ENCODE results near the gene CCDC39. TPM values are rescaled to one million over a fixed set of nuclear protein-coding genes. Genes with fewer than 3 reads are reported as not detected.

Gene CCDC39
- total and polyA plus RNA-seq, 2 of the 4 experiments (the other 2 are of a cell fraction), result not detected

DNA sequence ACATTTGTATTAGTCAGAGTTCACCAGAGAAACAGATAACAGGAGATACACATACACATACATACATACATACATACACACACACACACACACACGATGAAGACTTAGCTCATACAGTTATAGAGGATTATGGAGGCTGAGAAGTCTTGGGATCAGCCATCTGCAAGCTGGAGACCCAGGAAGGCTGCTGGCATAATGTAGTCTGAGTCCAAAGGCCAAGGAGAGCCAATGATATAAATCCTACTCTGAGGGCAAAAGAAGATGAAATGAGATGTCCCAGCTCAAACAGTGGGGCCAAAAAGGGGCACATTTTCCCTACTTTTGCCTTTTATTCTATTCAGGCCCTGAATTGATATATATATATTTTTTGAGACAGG lies 83.7 kb downstream of the CCDC39 start (continued):
- TF ChIP-seq RAD21 (IDR thresholded peaks at IDR 0.05; ENCODE audit: low read length) (no peak), CTCF (conservative IDR thresholded peaks at IDR 0.05; ENCODE audit: low read depth, low read length) (no peak)

DNA sequence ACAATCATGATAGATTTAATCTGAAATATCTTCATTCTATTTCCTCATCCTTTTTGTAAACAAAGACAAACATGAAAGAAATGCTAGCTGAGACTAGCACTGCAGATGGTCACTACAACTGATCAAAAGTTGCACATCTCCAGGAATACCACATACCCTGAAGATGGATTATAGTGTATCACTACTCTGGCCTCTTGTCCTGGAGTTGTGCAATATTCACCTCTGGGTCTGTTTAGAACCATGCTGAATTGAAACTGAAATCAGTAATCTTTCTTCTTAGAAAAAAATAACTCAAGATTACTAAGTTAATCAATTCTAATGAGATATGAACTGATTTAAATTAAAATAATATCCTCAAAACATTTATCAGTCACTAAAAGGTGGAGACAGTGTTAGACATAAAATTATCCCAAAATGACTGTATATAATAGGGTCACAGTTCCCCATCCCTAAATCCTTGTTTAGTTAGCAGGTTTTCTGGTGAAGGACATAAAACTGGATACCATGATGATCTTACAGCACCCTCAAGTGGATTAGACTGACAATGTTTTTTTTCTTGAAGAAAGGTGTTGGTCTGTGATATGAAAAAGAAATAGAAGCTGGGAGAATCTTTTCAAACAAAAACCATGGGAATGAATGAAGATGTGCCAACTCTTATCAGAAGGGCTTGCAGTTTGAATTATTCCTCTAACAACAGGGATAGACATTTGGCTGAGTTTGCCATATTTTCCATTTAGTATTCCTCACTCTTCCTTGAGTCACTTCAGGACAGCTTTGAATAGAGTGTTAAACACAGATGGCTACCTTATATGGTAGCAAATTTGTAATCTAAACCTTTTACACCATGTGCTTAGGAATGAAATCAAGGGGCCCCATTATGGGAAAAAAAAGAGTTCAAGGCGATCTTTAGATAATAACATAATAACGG lies 84.4 kb downstream of the CCDC39 start:
- Histone ChIP-seq H3K23ac (ENCODE audit: low read depth, low read length) (no peak overlapping the region), H4K20me1 (ENCODE audit: insufficient read depth, low read length) (no peaks in the 10 kb centered on the region), H3K9me3 (ENCODE audit: control insufficient read depth, insufficient read depth, low read length) (no peaks in the 10 kb centered on the region), H3K27me3 (ENCODE audit: control insufficient read depth, insufficient read depth, low read length) (no peaks in the 10 kb centered on the region), H4K5ac (ENCODE audit: low read depth, low read length) (no peak overlapping the region), H3K18ac (ENCODE audit: low read depth, low read length) (no peak overlapping the region), H4K8ac (ENCODE audit: low read depth in 2 of 2, low read length in 2 of 2) (no peak overlapping the region), H3K4me3 (ENCODE audit: insufficient read depth, low read depth, low read length) (no peak overlapping the region), H2BK120ac (ENCODE audit: low read depth, low read length) (no peak overlapping the region), H2BK5ac (ENCODE audit: low read depth, low read length, poor library complexity, severe bottlenecking) (no peak overlapping the region), H3K27ac (ENCODE audit: insufficient read depth, low read length) (no peak overlapping the region), H3K4me2 (ENCODE audit: low read depth, low read length) (no peak overlapping the region), H3K4ac (ENCODE audit: low read depth, low read length) (no peak overlapping the region), H3K4me1 (ENCODE audit: control insufficient read depth, insufficient read depth, low read length) (no peaks in the 10 kb centered on the region), H3K79me1 (ENCODE audit: low read depth in 1 of 2, low read length in 2 of 2) (no peaks in the 10 kb centered on the region), H3K9me1 (ENCODE audit: insufficient read depth, low read length) (no peaks in the 10 kb centered on the region), H2AK5ac (ENCODE audit: low read depth, low read length) (no peak overlapping the region), H2BK15ac (ENCODE audit: low read depth, low read length) (no peak overlapping the region), H4K91ac (ENCODE audit: insufficient read depth, low read depth, low read length) (no peak overlapping the region), H3K56ac (ENCODE audit: extremely low read depth, insufficient read depth, low read length) (no peak overlapping the region), H3K9ac (ENCODE audit: low read depth, low read length) (no peak overlapping the region), H2AFZ (replicated peaks; ENCODE audit: low read length, poor library complexity) (no peak overlapping the region), H2AK9ac (replicated peaks; ENCODE audit: low read depth, low read length, poor library complexity) (no peak overlapping the region), H2BK20ac (ENCODE audit: low read depth, low read length) (no peak overlapping the region), H3K36me3 (ENCODE audit: control insufficient read depth, insufficient read depth, low read length) (no peaks in the 10 kb centered on the region), H3K14ac (replicated peaks; ENCODE audit: low read depth, low read length) (no peak overlapping the region)
- in situ Hi-C loops (cut with MboI; ENCODE audit: low sequenced_read_pairs), result loop anchor here (5.0 to 25.0 kb wide), 2 partner anchors 668 to 833 kb away; no protein-coding TSS in a partner anchor
- POLR2A ChIA-PET (ENCODE audit: unreplicated experiment), result no interaction called here
- CTCF ChIA-PET, result interaction anchor here (0.5 to 2.1 kb wide), 7 partner anchors 10 to 834 kb away, joined by 3 to 8 read pairs (median 4); no protein-coding TSS in a partner anchor
- TF ChIP-seq NFE2L2 (IDR thresholded peaks at IDR 0.05; ENCODE audit: low read depth, low read length) (no peak), SMC3 (IDR thresholded peaks at IDR 0.05; ENCODE audit: low read depth, low read length) (peak; percentile 62), CEBPB (IDR thresholded peaks at IDR 0.05; ENCODE audit: low read depth, low read length) (peak; percentile 65), CTCF (conservative IDR thresholded peaks at IDR 0.05; ENCODE audit: low read depth, low read length) (peak; percentile 70), RAD21 (IDR thresholded peaks at IDR 0.05; ENCODE audit: low read length) (peak; percentile 80)
- TF ChIP-seq, protein P1, sequence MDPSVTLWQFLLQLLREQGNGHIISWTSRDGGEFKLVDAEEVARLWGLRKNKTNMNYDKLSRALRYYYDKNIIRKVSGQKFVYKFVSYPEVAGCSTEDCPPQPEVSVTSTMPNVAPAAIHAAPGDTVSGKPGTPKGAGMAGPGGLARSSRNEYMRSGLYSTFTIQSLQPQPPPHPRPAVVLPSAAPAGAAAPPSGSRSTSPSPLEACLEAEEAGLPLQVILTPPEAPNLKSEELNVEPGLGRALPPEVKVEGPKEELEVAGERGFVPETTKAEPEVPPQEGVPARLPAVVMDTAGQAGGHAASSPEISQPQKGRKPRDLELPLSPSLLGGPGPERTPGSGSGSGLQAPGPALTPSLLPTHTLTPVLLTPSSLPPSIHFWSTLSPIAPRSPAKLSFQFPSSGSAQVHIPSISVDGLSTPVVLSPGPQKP (IDR thresholded peaks at IDR 0.05; ENCODE audit: borderline replicate concordance, low read depth, low read length), result no peak
- no TSS peak for BruUV-seq (replicated peaks)
- DNase-seq, result peak; percentile 59
- intact Hi-C loops (cut with micrococcal nuclease), result loop anchor here (1.0 to 2.0 kb wide), 2 partner anchors 666 to 826 kb away; no protein-coding TSS in a partner anchor
- ATAC-seq (ENCODE audit: low read depth), result peak; percentile 61
- dilution Hi-C loops (cut with HindIII; ENCODE audit: low sequenced_read_pairs, unreplicated experiment), result no loop called here
- WGBS, 2 experiments (ENCODE audit: extremely low coverage in 2 of 2, insufficient read length in 1 of 2), result no CpG with 5 or more reads among the region's 2 CpGs
